Lower leg skin (tissue), 4 donors: ENCODE measurements around the gene HACD2. TPM values are rescaled to one million over a fixed set of nuclear protein-coding genes. Genes with fewer than 3 reads are reported as not detected.

Source experiments
- DNase-seq, 2 donors: peaks; one replicate each; pipeline ENCODE4 v3.0.0-alpha.2; 2019; ENCODE audit warnings: low spot score in 2 of 2
- H3K4me3 ChIP-seq: fragments of 200-600 bp; sonication (generic); 2 replicates; pipeline ENCODE4 v1.5.1; 2017; ENCODE audit warnings: mild to moderate bottlenecking, low read depth; ENCODE audit not compliant: poor library complexity, severe bottlenecking
- CTCF ChIP-seq, 3 donors: fragments of 450-650 bp; IDR thresholded peaks; one replicate each; pipeline ENCODE4 v1.5.1; 2016; ENCODE audit warnings: antibody characterized with exemption in 3 of 3, mild to moderate bottlenecking in 3 of 3, moderate library complexity in 2 of 3
- POLR2A ChIP-seq, 2 donors: fragments of 450-650 bp; IDR thresholded peaks; one replicate each; pipeline ENCODE4 v1.6.1; 2016 to 2017; ENCODE audit warnings: antibody characterized with exemption in 2 of 2, mild to moderate bottlenecking in 1 of 2, moderate library complexity in 1 of 2
- WGBS, 2 donors: methylation state at CpG; one replicate each; pipeline ENCODE4 v1.1.5; 2018; 5-methylcytosine and 5-hydroxymethylcytosine counted together
- intact Hi-C: fragments of 100-400 bp; cut with DNase I; formaldehyde crosslinking; loops from one replicate; pipeline ENCODE4 v1.15.0; 2023; ENCODE audit warnings: low total_unique reads
- total RNA-seq, 4 donors: library from RNA; depleted of rRNA; stranded (reverse); fragments of >200 nt; gene quantifications; one replicate each; pipeline ENCODE4 v1.1.0, GENCODE V29; 2016

HACD2 gene
- total RNA-seq, 4 donors from 2014 or later = 29.3 to 56.4 (median 40.2) TPM

DNA sequence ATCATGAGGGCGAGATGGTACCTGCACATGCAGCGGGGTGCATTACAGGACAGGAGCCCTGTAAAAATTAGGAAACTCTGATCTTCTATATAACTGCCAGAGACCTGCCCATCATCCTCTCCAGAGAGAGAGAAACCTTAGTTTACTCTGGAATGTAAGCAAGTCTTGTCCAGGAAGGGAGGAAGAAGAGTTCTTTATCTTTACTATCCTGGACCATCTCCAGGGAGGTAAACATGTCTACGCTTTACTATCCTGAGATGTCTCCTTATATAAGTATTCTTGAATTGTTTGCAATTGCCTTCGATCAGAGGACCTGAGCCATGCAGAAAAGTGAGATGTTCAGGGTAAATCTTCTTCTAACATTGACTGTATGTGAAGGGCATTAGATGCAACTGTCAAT, 12.7 kb upstream of the HACD2 start:
- TF ChIP-seq CTCF (IDR thresholded peaks at IDR 0.05) (no peak), POLR2A (IDR thresholded peaks at IDR 0.05) (no peak)
- no peak overlapping the region for H3K4me3 ChIP-seq
- intact Hi-C loops = no loop called here
- no peak for DNase-seq
- WGBS, 2 donors = 66 to 71% methylated on average over 4 of the region's 4 CpGs

- intact Hi-C loops = no loop called here
- DNase-seq = no peak
- H3K4me3 ChIP-seq = no peak overlapping the region
- TF ChIP-seq POLR2A (IDR thresholded peaks at IDR 0.05) (no peak), CTCF (IDR thresholded peaks at IDR 0.05) (no peak)
- whole genome bisulfite sequencing, 2 donors = 69 to 72% methylated on average over 5 of the region's 5 CpGs
Observed at GRCh38 chr3:123595396-123596180, 10.7 kb upstream of the HACD2 start.

DNA sequence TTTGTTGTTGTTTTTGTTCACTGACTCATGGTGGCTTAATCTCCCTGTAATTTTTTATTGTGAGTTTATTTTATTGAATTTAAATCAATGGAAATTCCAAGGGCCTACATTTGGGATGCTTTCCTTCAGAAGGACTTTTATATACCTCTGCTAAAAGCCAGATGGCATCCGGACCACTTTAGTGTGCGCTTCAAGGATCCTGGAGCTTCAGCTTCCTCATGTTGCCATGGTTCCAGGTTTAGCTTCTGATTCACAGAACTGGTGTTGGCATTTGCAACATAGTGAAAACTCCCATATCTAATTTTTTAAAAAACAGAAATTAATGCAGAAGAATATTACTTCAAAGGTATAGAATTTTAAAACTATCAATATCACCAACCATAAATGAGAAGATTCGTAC, 8.5 kb upstream of the HACD2 start:
- H3K4me3 ChIP-seq = no peak overlapping the region
- WGBS, 2 donors = 92 to 96% methylated on average over 3 of the region's 3 CpGs
- intact Hi-C loops = no loop called here
- TF ChIP-seq CTCF (IDR thresholded peaks at IDR 0.05) (no peak), POLR2A (IDR thresholded peaks at IDR 0.05) (no peak)
- DNase-seq = no peak

DNA sequence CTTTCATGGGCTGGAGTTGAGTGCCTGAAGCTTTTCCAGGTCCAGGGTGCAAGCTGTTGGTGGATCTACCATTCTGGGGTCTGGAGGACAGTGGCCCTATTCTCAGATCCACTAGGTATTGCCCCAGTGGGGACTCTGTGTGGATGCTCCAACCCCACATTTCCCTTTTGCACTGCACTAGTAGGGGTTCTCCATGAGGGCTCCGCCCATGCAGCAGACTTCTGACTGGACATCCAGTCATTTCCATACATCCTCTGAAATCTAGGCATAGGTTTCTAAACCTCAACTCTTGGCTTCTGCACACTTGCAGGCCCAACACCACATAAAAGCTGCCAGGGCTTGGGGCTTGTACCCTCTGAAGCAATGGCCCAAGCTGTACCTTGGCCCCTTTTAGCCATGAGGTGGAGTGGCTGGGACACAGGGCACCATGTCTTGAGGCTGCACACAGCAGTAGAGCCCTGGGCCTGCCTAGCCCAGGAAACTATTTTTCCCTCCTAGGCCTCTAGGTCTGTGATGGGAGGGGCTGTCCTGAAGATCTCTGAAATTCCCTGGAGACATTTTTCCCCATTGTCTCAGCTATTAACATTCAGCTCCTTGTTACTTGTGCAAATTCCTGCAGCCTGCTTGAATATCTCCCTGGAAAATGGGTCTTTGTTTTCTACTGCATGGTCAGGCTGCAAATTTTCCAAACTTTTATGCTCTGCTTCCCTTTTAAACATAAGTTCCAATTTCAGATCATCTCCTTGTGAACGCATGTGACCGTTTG, 6.0 kb upstream of the HACD2 start:
- TF ChIP-seq CTCF (IDR thresholded peaks at IDR 0.05) = no peak
- no peak for TF ChIP-seq POLR2A (IDR thresholded peaks at IDR 0.05)
- intact Hi-C loops = no loop called here
- H3K4me3 ChIP-seq = no peak overlapping the region
- 96 to 99% methylated on average over 3 of the region's 3 CpGs for WGBS, 2 donors
- no peak for DNase-seq

DNA sequence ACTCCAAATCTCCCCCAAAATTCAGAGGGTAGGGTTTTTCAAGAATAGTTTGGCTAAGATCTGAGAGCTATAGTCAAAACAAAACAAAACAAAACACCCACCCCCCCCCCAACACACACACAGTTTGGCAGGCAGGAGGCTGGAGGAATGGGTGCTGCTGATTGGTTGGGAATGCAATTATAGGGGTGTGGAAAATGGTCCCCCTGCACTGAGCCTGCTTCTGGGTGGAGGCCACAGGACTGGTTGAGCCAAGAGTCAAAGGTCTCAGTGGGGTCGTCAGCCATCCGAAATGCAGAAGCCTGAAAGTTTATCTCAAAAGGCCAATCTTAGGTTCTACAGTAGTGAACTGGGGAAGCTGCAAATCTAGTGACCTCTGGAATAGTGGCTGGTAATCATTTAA, 2.5 kb upstream of the HACD2 start:
- intact Hi-C loops = no loop called here
- DNase-seq = no peak
- H3K4me3 ChIP-seq = no peak overlapping the region
- TF ChIP-seq CTCF (IDR thresholded peaks at IDR 0.05) (no peak), POLR2A (IDR thresholded peaks at IDR 0.05) (no peak)
- 54 to 100% methylated on average over 2 of the region's 2 CpGs for WGBS, 2 donors
